ENCODE results near the gene GCK.

GCK gene

GRCh38 chr7:44216521-44217222 is 27.4 kb upstream of the GCK start:
- H3K4me2 ChIP-seq (ENCODE audit: low read depth, low read length, poor library complexity, severe bottlenecking), result no peak overlapping the region
- TF ChIP-seq EZH2phosphoT487 (conservative IDR thresholded peaks at IDR 0.05; ENCODE audit: low read length) (no peak), CTCF (IDR thresholded peaks at IDR 0.05; ENCODE audit: insufficient read depth, low read length, poor library complexity, severe bottlenecking) (no peak)
- no peaks in the 10 kb centered on the region for H3K9me2 ChIP-seq (replicated peaks; ENCODE audit: insufficient read depth, low read length)
- H2AFZ ChIP-seq (ENCODE audit: low read depth, low read length, severe bottlenecking), result no peak overlapping the region
- H3K79me2 ChIP-seq (ENCODE audit: insufficient read depth, low read length), result no peaks in the 10 kb centered on the region
- H3K27me3 ChIP-seq (ENCODE audit: low read length), result no peaks in the 10 kb centered on the region
- H3K4me3 ChIP-seq (ENCODE audit: insufficient read depth, low read length, poor library complexity, severe bottlenecking), result no peak overlapping the region
- no peak overlapping the region for H3K27ac ChIP-seq (ENCODE audit: low read depth, low read length)
- no peaks in the 10 kb centered on the region for H3K9me3 ChIP-seq (ENCODE audit: insufficient read depth, low read length)
- no peaks in the 10 kb centered on the region for H3K36me3 ChIP-seq (ENCODE audit: low read length)
- no peaks in the 10 kb centered on the region for H3F3A ChIP-seq (ENCODE audit: insufficient read depth)
- no peaks in the 10 kb centered on the region for H4K20me1 ChIP-seq (ENCODE audit: low read depth, low read length)
- H3K9ac ChIP-seq (ENCODE audit: low read length), result no peak overlapping the region

- Histone ChIP-seq H3K4me2 (ENCODE audit: low read depth, low read length, poor library complexity, severe bottlenecking) (no peak overlapping the region), H3K9ac (ENCODE audit: low read length) (no peak overlapping the region), H3K27ac (ENCODE audit: low read depth, low read length) (no peak overlapping the region), H3K36me3 (ENCODE audit: low read length) (no peaks in the 10 kb centered on the region), H3K27me3 (ENCODE audit: low read length) (no peaks in the 10 kb centered on the region), H3F3A (ENCODE audit: insufficient read depth) (no peaks in the 10 kb centered on the region), H4K20me1 (ENCODE audit: low read depth, low read length) (no peaks in the 10 kb centered on the region), H2AFZ (ENCODE audit: low read depth, low read length, severe bottlenecking) (no peak overlapping the region), H3K9me3 (ENCODE audit: insufficient read depth, low read length) (no peaks in the 10 kb centered on the region), H3K9me2 (replicated peaks; ENCODE audit: insufficient read depth, low read length) (no peaks in the 10 kb centered on the region), H3K79me2 (ENCODE audit: insufficient read depth, low read length) (no peaks in the 10 kb centered on the region), H3K4me3 (ENCODE audit: insufficient read depth, low read length, poor library complexity, severe bottlenecking) (no peak overlapping the region)
- TF ChIP-seq EZH2phosphoT487 (conservative IDR thresholded peaks at IDR 0.05; ENCODE audit: low read length) (no peak), CTCF (IDR thresholded peaks at IDR 0.05; ENCODE audit: insufficient read depth, low read length, poor library complexity, severe bottlenecking) (no peak)
Observed at GRCh38 chr7:44216019-44216418, 26.8 kb upstream of the GCK start.

DNA sequence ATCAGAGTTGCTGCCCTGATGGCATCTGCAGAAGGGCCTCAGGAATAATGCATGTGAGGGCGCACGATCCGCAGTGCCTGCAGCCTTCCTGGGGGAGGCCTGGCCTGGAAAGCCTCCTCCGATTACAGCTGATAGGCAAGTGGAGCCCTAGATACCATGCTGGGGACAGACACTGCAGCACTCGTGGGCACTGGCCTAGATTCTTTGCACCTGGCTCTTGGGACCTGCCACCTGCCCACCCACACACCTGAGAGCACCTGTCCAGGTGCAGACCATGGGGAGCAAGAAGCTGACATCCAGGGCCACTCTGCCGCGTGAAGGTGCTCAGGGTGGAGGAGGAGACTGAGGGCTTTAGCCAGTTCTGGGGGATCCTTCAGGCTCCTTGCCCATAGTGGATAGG is 26.3 kb upstream of the GCK start:
- Histone ChIP-seq H3K4me2 (ENCODE audit: low read depth, low read length, poor library complexity, severe bottlenecking) (no peak overlapping the region), H3K9me2 (replicated peaks; ENCODE audit: insufficient read depth, low read length) (no peaks in the 10 kb centered on the region), H3K4me3 (ENCODE audit: insufficient read depth, low read length, poor library complexity, severe bottlenecking) (no peak overlapping the region), H3F3A (ENCODE audit: insufficient read depth) (no peaks in the 10 kb centered on the region), H2AFZ (ENCODE audit: low read depth, low read length, severe bottlenecking) (no peak overlapping the region), H3K9me3 (ENCODE audit: insufficient read depth, low read length) (no peaks in the 10 kb centered on the region), H3K9ac (ENCODE audit: low read length) (no peak overlapping the region), H3K36me3 (ENCODE audit: low read length) (no peaks in the 10 kb centered on the region), H3K79me2 (ENCODE audit: insufficient read depth, low read length) (no peaks in the 10 kb centered on the region), H3K27ac (ENCODE audit: low read depth, low read length) (no peak overlapping the region), H4K20me1 (ENCODE audit: low read depth, low read length) (no peaks in the 10 kb centered on the region), H3K27me3 (ENCODE audit: low read length) (no peaks in the 10 kb centered on the region)
- TF ChIP-seq EZH2phosphoT487 (conservative IDR thresholded peaks at IDR 0.05; ENCODE audit: low read length), result no peak
- TF ChIP-seq CTCF (IDR thresholded peaks at IDR 0.05; ENCODE audit: insufficient read depth, low read length, poor library complexity, severe bottlenecking), result no peak
